G401.6 (cell line): ENCODE data around the gene MXRA5.
"Not testable (repeated sequence)": the region's sequence is repeated elsewhere in the genome, so short reads cannot be mapped to it uniquely, and the experiment has no call there.

Source experiments
- FAIRE-seq: peaks from 2 replicates; lab custom pipeline; 2012; peaks lifted over from hg19 to GRCh38; lab: Jason Lieb, UNC

MXRA5 gene

DNA sequence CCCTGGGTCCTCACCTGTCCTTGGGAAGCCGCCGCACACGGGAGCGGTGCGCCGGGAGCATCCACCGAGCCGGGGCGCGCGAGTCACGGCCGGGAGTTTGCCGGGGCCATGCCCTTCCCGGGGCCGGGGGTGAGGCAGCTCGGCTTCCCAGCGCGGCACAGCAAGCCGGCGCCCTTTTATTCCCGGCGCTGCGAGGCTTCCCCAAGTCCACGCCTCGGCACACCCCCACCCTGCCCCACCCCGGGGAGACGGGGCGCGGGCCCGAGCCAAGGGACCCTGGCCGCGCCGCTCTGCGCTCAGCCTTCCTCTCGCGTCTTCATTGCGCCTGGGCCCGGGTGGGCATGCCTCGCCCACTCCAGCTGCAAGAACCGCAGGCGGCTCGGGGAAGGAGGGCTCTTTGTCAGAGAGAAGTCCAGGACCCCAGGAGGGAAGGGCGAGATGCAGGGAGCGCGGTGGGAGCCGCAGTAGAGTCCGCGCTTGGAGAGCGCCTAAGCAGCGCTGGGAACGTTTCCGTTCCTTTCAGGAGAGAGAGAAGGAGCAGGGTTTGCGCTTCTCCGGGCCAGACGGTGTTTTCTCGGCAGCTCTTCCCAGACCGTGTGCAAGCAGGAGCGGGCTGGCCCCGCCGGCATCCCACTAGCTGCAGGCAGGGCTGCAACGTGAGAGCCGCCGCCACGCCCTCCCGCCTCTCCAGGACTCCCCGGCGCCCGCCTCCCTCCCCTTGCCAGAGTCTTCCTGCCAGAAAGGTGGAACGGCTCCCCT lies at the start of gene MXRA5:
TSS of gene MXRA5 (minus strand) at position 152 of the 759 bp plus-strand sequence. CDS start 2,819 bp downstream, outside the sequence.
- FAIRE-seq: no peak

DNA sequence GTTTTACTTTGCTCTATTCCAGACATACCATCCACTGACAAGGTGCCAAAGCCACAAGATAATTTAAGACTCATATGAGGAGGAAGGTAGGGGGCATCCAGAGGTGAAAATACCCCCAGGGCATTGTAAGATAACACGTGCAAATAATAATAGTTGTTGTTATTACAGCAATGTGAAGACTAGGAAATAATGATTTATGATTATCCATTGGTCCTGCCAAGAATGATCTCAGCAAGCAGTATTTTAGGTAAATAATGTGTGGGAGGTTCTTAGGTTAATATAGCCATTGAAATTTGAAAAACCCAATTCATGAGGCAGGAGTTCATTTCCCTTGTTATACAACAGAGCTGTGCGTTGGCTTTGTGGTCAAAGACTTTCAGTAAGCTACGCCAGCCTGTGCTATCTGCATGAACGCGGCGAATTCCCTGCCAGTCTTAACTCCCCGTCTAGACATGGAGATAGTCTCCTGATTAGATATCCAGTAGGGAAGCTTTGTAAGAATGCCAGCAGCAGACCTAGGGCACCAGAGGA lies 47.2 kb upstream of the MXRA5 start:
- FAIRE-seq: no peak

DNA sequence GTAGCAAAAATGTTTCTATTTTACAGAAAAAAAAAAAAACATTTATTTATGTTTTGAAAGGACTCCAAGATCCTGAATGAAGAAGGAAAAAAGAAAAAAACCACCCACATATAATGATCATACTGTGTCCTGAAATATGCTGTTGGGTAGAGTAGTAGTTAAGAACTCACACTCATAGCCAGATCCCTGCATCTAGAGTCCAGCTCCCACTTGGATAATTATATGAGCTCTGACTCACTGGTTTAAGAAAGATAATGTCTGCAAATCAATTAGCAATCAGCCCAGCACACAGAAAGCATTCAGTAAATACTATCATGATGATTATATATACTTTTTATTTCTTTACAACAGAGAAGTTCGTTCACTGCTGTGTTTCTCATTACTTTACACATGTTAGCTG lies 46.7 kb upstream of the MXRA5 start:
- no peak for FAIRE-seq

DNA sequence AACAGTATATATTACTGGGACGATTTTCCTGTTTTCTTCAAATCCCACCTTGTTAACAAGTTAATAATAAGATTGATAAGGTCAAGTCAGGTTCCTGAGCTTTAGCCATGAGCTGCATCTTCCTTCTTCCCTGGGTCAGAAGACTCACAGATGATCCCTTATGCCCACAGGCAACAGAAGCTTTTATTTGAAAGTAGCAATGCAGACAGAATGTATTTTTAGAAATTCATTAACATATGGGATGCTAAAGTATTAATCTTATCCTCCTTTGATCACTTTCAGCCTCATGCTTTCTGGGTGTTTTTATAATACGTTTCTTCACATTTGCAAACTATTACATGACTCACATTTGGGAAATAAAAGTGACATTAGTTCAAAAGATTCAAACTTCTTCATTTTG lies 42.0 kb upstream of the MXRA5 start:
- FAIRE-seq: no peak

DNA sequence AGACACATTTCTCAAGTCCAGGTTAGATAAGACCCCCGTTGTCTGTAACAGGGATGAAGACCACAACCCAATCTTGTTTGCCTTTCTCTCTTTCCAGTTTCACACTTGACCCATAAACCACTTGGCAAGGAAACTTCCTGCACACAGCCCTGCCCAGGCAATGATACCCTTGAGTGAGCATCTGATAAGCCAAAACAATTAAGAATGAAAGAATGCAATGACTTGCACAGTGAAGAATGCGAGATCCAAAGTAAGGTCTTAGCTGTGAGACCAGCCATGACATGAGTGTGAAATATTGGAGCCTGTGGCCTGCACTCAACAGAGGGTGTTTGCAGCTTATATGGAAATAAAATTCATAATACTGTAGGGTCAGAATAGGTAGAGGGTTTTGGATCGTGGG lies 37.9 kb upstream of the MXRA5 start:
- FAIRE-seq: no peak

DNA sequence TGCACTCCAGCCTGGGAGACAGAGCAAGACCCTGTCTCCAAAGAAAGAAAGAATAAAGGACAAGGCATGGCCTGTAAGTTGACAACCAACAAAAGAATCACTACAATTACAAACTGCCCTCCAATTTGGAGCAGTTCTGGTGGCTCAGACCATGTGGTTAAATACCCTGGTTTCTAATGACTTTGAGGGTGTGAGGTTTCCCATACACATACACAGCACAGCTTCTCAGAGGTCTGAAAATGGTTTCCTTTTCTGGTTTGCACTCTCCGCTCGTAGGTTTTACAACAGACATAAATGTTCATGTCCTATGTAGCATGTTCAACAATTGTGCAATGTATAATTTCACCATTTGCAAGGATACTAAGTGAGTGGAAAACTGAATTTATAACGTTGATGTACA lies 34.2 kb upstream of the MXRA5 start:
- FAIRE-seq: no peak

- no peak for FAIRE-seq
Observed at GRCh38 chrX:3379111-3379510, 32.7 kb upstream of the MXRA5 start.

DNA sequence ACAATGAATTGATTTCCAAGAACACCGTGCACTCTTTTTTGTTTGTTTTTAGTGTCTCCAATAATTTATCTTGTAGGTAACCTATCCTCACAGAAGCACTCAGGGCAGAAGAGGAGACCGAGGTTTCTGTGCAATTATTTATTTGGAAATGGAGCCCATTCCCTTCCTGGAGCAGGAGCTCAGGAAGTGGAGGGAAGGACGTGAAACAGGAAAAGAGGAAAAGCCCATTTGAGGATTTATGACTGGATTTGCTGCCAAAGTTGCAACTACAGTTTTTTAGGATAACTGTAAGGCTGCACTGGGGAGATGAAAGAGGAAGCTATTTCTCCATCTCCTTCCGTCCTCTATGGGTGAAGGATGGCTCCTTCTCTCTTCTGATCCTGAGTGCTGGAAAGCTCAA lies 31.7 kb upstream of the MXRA5 start:
- no peak for FAIRE-seq

GRCh38 chrX:3377560-3377959 lies 31.1 kb upstream of the MXRA5 start:
- FAIRE-seq: no peak

GRCh38 chrX:3375878-3376508 lies 29.5 kb upstream of the MXRA5 start:
- FAIRE-seq: not testable (repeated sequence)

GRCh38 chrX:3374108-3374800 lies 27.8 kb upstream of the MXRA5 start:
- FAIRE-seq: no peak

DNA sequence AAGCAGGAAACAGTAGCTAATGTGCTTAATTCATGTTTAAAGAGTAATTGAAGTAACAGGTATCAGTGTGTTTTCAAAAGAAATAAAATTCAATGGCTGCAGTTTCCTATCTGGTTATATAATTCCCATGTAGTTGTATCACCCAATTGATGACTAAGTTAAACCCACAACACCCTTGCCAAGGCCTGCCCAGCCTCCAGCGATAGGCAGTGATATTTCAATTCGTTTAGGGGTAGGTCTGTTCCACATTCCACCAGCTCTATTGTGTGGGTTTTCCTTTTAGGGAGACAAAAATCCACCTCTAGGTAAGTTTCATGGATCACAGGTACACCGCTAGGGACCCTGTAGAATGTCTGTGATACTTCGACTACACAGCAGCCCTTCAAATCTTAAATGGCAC lies 24.7 kb upstream of the MXRA5 start:
- FAIRE-seq: no peak

DNA sequence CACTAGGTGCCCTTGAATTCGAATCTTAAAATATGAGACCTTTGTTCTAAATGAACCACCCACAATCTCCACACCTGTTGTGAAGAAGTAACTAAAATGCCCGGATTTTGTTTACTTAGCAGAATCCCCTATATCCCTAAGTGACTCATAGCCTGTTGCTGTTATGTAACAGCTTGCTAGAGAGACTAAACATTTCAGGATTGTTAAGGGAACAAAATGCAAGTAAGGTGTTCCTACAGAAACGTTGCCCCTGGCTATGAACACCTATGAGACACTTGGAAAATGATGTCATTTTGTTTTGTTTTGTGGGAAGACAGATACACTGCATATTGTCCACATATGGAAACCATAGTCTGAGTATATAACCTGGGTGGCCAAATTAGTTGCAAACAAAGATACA lies 24.2 kb upstream of the MXRA5 start:
- no peak for FAIRE-seq

GRCh38 chrX:3362956-3363355 lies 16.5 kb upstream of the MXRA5 start:
- no peak for FAIRE-seq

- FAIRE-seq: no peak
Observed at GRCh38 chrX:3360881-3361280, 14.4 kb upstream of the MXRA5 start.

GRCh38 chrX:3352741-3353140 lies 6.3 kb upstream of the MXRA5 start:
- not testable (repeated sequence) for FAIRE-seq

- no peak for FAIRE-seq
Observed at GRCh38 chrX:3351276-3351675, 4.8 kb upstream of the MXRA5 start.

- no peak for FAIRE-seq
Observed at GRCh38 chrX:3348191-3348590, 1.7 kb upstream of the MXRA5 start.

DNA sequence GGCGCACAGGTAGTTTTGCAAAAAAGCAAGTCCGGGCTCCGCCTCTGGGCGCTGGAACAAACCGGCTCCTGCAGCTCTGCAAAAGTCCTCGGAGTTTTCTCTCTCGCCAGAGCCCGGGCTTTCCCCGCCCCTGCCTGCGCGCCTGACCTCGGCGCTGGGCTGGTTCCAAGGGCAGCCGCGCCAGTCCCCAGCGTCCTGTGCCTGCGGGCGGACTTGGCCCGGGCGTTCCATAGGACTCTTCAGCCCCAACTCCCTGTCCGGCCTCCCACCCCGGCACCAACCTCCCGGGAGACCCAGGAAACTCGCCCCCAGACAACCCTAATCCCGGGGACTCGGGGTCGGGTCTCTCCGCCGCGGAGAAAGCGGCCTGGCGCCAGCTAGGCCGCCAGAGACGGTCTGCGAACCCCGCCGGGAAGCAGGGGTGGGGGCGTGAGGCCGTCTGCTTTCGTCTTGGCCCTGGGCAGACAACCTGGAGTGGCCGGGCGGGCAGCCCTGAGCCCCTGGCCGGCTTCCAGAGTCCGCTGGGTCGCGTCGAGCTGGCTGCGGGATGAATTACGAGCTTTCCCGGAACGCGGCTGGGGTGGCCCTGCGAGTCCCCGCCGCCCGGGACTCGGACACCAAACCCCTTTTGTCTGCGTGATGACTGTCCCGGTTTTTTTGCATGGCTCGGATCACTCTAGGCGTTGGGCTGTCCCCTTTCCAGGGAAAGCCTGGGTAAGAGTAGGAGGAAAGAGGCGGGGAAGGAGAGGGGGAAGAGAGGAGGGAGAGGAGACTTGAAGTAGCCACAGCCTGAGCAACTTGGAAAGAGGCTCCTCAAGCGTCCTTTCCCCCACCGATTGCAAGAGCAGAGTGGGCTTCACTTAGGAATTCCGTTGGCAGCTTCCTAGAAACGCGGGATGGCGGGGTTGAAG lies 916 bp downstream of the MXRA5 start:
- no peak for FAIRE-seq

DNA sequence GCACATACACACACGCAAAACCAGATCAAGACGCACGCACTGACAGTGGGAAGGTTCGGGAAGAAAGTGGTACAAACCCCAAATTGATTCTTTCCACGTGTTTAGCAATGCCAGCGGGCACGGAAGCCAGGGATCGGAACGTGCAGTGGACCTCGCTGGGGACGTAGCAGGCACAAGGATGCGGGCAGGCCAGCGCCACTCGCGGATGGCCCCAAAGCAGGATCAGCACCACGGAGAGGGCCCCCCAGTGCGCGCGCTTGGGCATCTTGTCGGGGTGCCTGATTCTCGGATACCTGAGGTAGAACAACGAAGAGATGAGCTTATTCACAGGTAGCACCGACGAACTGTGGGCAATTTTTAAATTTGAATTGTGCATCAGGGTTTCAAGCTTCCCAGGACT lies 2.9 kb downstream of the MXRA5 start:
- FAIRE-seq: not testable (repeated sequence)

DNA sequence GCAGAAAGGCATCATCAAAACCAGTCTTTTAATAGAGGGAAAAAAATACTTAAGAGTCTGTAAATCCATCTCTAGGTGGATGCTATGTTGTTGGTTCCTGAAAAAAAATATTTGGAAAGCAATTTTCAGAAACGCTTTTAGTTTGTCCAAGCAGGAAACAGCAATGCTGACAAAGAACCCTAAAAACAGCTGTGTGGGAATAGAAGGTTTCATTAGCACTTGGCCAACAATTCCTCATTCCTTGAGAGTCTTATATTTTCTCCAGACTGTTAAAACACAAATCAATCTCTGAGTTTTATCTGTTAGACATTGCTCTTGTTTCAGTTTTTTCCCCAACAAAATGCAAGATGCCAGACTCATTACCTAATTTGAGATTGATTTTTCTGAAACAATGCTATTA lies 6.4 kb downstream of the MXRA5 start:
- no peak for FAIRE-seq

GRCh38 chrX:3326681-3327080 lies 19.8 kb downstream of the MXRA5 start:
- no peak for FAIRE-seq
